GM21737 (cell line): ENCODE results near the gene NTSR1.

Source experiments
- ATAC-seq: cut with Tn5 transposase; IDR thresholded peaks from one replicate; pipeline ENCODE4 v1.9.1; 2021; ENCODE audit warnings: mild to moderate bottlenecking, moderate library complexity; ENCODE audit not compliant: unreplicated experiment

The NTSR1 gene

GRCh38 chr20:62768234-62768546 lies 59.6 kb downstream of the NTSR1 start:
- ATAC-seq = no peak

GRCh38 chr20:62768551-62769287 lies 60.1 kb downstream of the NTSR1 start:
- no peak for ATAC-seq

GRCh38 chr20:62769346-62770071 lies 60.9 kb downstream of the NTSR1 start:
- no peak for ATAC-seq

- no peak for ATAC-seq
These were observed 61.7 kb downstream of the NTSR1 start for GRCh38 chr20:62770111-62770910.

GRCh38 chr20:62770916-62771315 lies 62.3 kb downstream of the NTSR1 start:
- ATAC-seq = no peak

GRCh38 chr20:62771396-62772102 lies 62.9 kb downstream of the NTSR1 start:
- no peak for ATAC-seq

GRCh38 chr20:62772103-62772611 lies 63.5 kb downstream of the NTSR1 start:
- ATAC-seq = no peak

GRCh38 chr20:62772619-62772989 lies 64.0 kb downstream of the NTSR1 start:
- ATAC-seq = no peak

GRCh38 chr20:62772990-62773844 lies 64.6 kb downstream of the NTSR1 start:
- ATAC-seq = no peak

- ATAC-seq = no peak
These were observed 65.4 kb downstream of the NTSR1 start for GRCh38 chr20:62773845-62774714.

- no peak for ATAC-seq
These were observed 66.1 kb downstream of the NTSR1 start for GRCh38 chr20:62774762-62775161.

GRCh38 chr20:62775206-62775605 lies 66.6 kb downstream of the NTSR1 start:
- ATAC-seq = no peak

- no peak for ATAC-seq
These were observed 67.5 kb downstream of the NTSR1 start for GRCh38 chr20:62776035-62776691.

- no peak for ATAC-seq
These were observed 68.3 kb downstream of the NTSR1 start for GRCh38 chr20:62776692-62777527.

GRCh38 chr20:62777528-62777830 lies 68.8 kb downstream of the NTSR1 start:
- ATAC-seq = no peak

GRCh38 chr20:62778058-62778457 lies 69.4 kb downstream of the NTSR1 start:
- ATAC-seq = no peak

- ATAC-seq = no peak
These were observed 70.2 kb downstream of the NTSR1 start for GRCh38 chr20:62778601-62779416.
